HepG2 (cell line): ENCODE data around the gene DNAJC1. TPM values are rescaled to one million over a fixed set of nuclear protein-coding genes. Genes with fewer than 3 reads are reported as not detected.

Experiments
- ATAC-seq: fragments of 200-7000 bp; cut with Tn5 transposase; 3 replicates; pipeline ENCODE4 v1.9.1; 2020; ENCODE audit warnings: mild to moderate bottlenecking, moderate library complexity
- BruUV-seq: library from RNA; stranded (reverse); fragments of 400-500 nt; replicated peaks from 2 replicates; lab custom pipeline; 2021; lab: Mats Ljungman, UMichigan
- CTCF ChIA-PET: fragments of 300-600 bp; formaldehyde crosslinking; extraction: SDS; loops from one replicate; lab custom pipeline; 2021; ENCODE audit warnings: low total read pairs, inconsistent platforms, low intra/inter-chr PET ratio; lab: Yijun Ruan, JAX
- POLR2A ChIA-PET: fragments of 350-600 bp; sonication (Branson Sonifier 250); formaldehyde crosslinking; loops from one replicate; lab custom pipeline; 2020; ENCODE audit warnings: antibody characterized with exemption, inconsistent platforms; lab: Yijun Ruan, JAX
- DNase-seq: peaks from one replicate; pipeline ENCODE4 v3.0.0-alpha.2; 2015; ENCODE audit warnings: low spot score
- FAIRE-seq: peaks from 3 replicates; lab custom pipeline; 2011; peaks lifted over from hg19 to GRCh38; lab: Jason Lieb, UNC
- H2AFZ ChIP-seq: one replicate; pipeline ENCODE4 v1.6.1; 2011; ENCODE audit warnings: low read length, inconsistent platforms
- H3K27ac ChIP-seq: fragments of 300-600 bp; 3 replicates; pipeline ENCODE4 v1.8.0; 2011; ENCODE audit warnings: mixed run types, mild to moderate bottlenecking, mixed read lengths, low read length, inconsistent platforms; ENCODE audit not compliant: insufficient read depth; ENCODE audit errors: extremely low read length
- H3K27me3 ChIP-seq, 2 experiments: fragments of 200-600 bp in 1 of 2; 2 replicates in 1 of 2; 3 replicates in 1 of 2; pipeline versions ENCODE4 v1.6.0 to v1.8.0; 2011; ENCODE audit warnings: low read length in 2 of 2, mild to moderate bottlenecking in 2 of 2, moderate library complexity in 2 of 2, inconsistent platforms in 1 of 2; ENCODE audit not compliant: insufficient read depth in 2 of 2, control insufficient read depth in 1 of 2
- H3K36me3 ChIP-seq, 2 experiments: fragments of 200-600 bp in 1 of 2; replicated peaks in 1 of 2; 2 replicates in 1 of 2; 3 replicates in 1 of 2; pipeline versions ENCODE4 v1.5.1 to v1.8.0; 2011; ENCODE audit warnings: low read length in 2 of 2, inconsistent platforms in 1 of 2; ENCODE audit not compliant: insufficient read depth in 2 of 2, control insufficient read depth in 1 of 2
- H3K4me1 ChIP-seq: 2 replicates; pipeline ENCODE4 v1.5.1; 2012; ENCODE audit warnings: low read length, inconsistent platforms; ENCODE audit not compliant: insufficient read depth
- H3K4me2 ChIP-seq: 2 replicates; pipeline ENCODE4 v1.6.0; 2011; ENCODE audit warnings: low read depth, low read length, inconsistent platforms
- H3K4me3 ChIP-seq, 3 experiments: fragments of 200-600 bp in 1 of 3; sonication (generic), shearing (Covaris generic) in 1 of 3; replicated peaks in 1 of 3; 2 replicates each; pipeline ENCODE4 v1.5.1; 2011 to 2016; ENCODE audit warnings: low read length in 3 of 3, inconsistent platforms in 2 of 3, low read depth in 2 of 3, mild to moderate bottlenecking in 2 of 3, control low read depth in 1 of 3, mixed read lengths in 1 of 3; ENCODE audit not compliant: insufficient read depth in 1 of 3
- H3K79me2 ChIP-seq: one replicate; pipeline ENCODE4 v1.6.1; 2011; ENCODE audit warnings: low read length, inconsistent platforms; ENCODE audit not compliant: insufficient read depth
- H3K9ac ChIP-seq: 2 replicates; pipeline ENCODE4 v1.6.0; 2011; ENCODE audit warnings: mild to moderate bottlenecking, low read depth, low read length, inconsistent platforms; ENCODE audit not compliant: insufficient read depth
- H3K9me3 ChIP-seq: 2 replicates; pipeline ENCODE4 v1.5.1; 2012; ENCODE audit warnings: mild to moderate bottlenecking, low read length
- H4K20me1 ChIP-seq: 2 replicates; pipeline ENCODE4 v1.6.0; 2011; ENCODE audit warnings: inconsistent platforms, mild to moderate bottlenecking, low read length, moderate library complexity; ENCODE audit not compliant: insufficient read depth
- ARNT2 ChIP-seq: sonication (generic); formaldehyde crosslinking; IDR thresholded peaks from 2 replicates; pipeline ENCODE4 v1.8.0; 2022; ENCODE audit warnings: mild to moderate bottlenecking, low read depth, missing genetic modification reagents, moderate library complexity
- ESRRA ChIP-seq: sonication (generic); formaldehyde crosslinking; IDR thresholded peaks from 2 replicates; pipeline ENCODE4 v1.5.1; 2020; ENCODE audit warnings: mild to moderate bottlenecking, low read depth, missing genetic modification reagents
- GABPA ChIP-seq, 2 experiments: IDR thresholded peaks; 2 replicates each; pipeline ENCODE4 v1.6.1; 2011 to 2016; ENCODE audit warnings: low read depth in 2 of 2, low read length in 1 of 2, missing biosample characterization in 1 of 2, missing genetic modification characterization in 1 of 2
- IKZF5 ChIP-seq: IDR thresholded peaks from 2 replicates; pipeline ENCODE4 v1.6.1; 2018; ENCODE audit warnings: missing genetic modification reagents, mild to moderate bottlenecking, missing compliant biosample characterization
- MIER3 ChIP-seq: IDR thresholded peaks from 2 replicates; pipeline ENCODE4 v1.6.1; 2016; ENCODE audit warnings: missing compliant biosample characterization, borderline replicate concordance
- NFKB2 ChIP-seq: sonication (generic); formaldehyde crosslinking; IDR thresholded peaks from 2 replicates; pipeline ENCODE4 v1.4.0; 2020; ENCODE audit warnings: missing genetic modification reagents, borderline replicate concordance
- PBX3 ChIP-seq: sonication (generic); formaldehyde crosslinking; IDR thresholded peaks from 2 replicates; pipeline ENCODE4 v1.8.1; 2023; ENCODE audit warnings: missing genetic modification reagents, inconsistent platforms, borderline replicate concordance
- ZBTB10 ChIP-seq: sonication (generic); formaldehyde crosslinking; IDR thresholded peaks from 2 replicates; pipeline ENCODE4 v1.4.0; 2020; ENCODE audit warnings: missing genetic modification reagents, borderline replicate concordance
- ZFYVE20 ChIP-seq: sonication (generic); formaldehyde crosslinking; IDR thresholded peaks from 2 replicates; pipeline ENCODE4 v1.8.0; 2023; ENCODE audit warnings: low read depth, mild to moderate bottlenecking, moderate library complexity, missing genetic modification reagents, borderline replicate concordance
- ZNF253 ChIP-seq: sonication (generic); formaldehyde crosslinking; IDR thresholded peaks from 2 replicates; pipeline ENCODE4 v1.8.0; 2022; ENCODE audit warnings: mild to moderate bottlenecking, missing genetic modification reagents, borderline replicate concordance
- ZNF431 ChIP-seq: sonication (generic); formaldehyde crosslinking; IDR thresholded peaks from 2 replicates; pipeline ENCODE4 v1.9.0; 2022; ENCODE audit warnings: missing genetic modification reagents, low read depth, mild to moderate bottlenecking, borderline replicate concordance
- ZNF776 ChIP-seq: sonication (generic); formaldehyde crosslinking; IDR thresholded peaks from 2 replicates; pipeline ENCODE4 v1.4.0; 2020; ENCODE audit warnings: mild to moderate bottlenecking, missing genetic modification reagents
- ZNF777 ChIP-seq: sonication (generic); formaldehyde crosslinking; IDR thresholded peaks from 2 replicates; pipeline ENCODE4 v1.4.0; 2020; ENCODE audit warnings: missing genetic modification reagents
- ZNF816 ChIP-seq: sonication (generic); formaldehyde crosslinking; IDR thresholded peaks from 2 replicates; pipeline ENCODE4 v1.8.0; 2022; ENCODE audit warnings: missing genetic modification reagents, mild to moderate bottlenecking, borderline replicate concordance
- WGBS: methylation state at CpG from one replicate; pipeline ENCODE4 v1.1.6; 2017; ENCODE audit warnings: low lambda C conversion rate; 5-methylcytosine and 5-hydroxymethylcytosine counted together
- in situ Hi-C: cut with HindIII; loops from 2 replicates; pipeline ENCODE4 v1.10.0; 2017; ENCODE audit warnings: low pct_unique_long_range_greater_than_20kb; ENCODE audit not compliant: extremely low pct_ligation_motif_present
- intact Hi-C: fragments of 100-400 bp; cut with micrococcal nuclease; formaldehyde crosslinking; loops from one replicate; pipeline ENCODE4 v1.10.0; 2022; ENCODE audit not compliant: unreplicated experiment
- polyA plus RNA-seq, 8 experiments: library from polyadenylated mRNA; depleted of rRNA in 3 of 8; stranded (reverse) in 7 of 8; unstranded in 1 of 8; fragments of >200 nt; fragmentation: Illumina TruSeq in 4 of 8; extraction: Trizol in 4 of 8; gene quantifications; 2 replicates each; pipeline versions ENCODE4 v1.2.1 to v1.2.3, GENCODE V29; 2011 to 2016; ENCODE audit warnings: low read depth in 4 of 8, missing spikeins in 1 of 8, mixed read lengths in 1 of 8; ENCODE audit not compliant: insufficient read depth in 1 of 8
- total RNA-seq, 5 experiments: library from RNA; depleted of rRNA; stranded (reverse); fragments of >200 nt; fragmentation: Illumina TruSeq; extraction: Trizol; gene quantifications; 2 replicates each; pipeline ENCODE4 v1.2.3, GENCODE V29; 2016; ENCODE audit warnings: low read depth in 1 of 5

DNAJC1 gene
- total and polyA plus RNA-seq, 2 of the 13 experiments (the other 11 are each of a cell fraction or from before 2014, with no cell fraction given): 9.9 to 16.6 TPM

GRCh38 chr10:21813946-21814345 is 189.6 kb downstream of the DNAJC1 start:
- ChIA-PET CTCF (no interaction called here), POLR2A (no interaction called here)
- BruUV-seq: no TSS peak
- Histone ChIP-seq H3K27ac (no peak overlapping the region), H3K36me3 (no peaks in the 10 kb centered on the region), H3K79me2 (no peaks in the 10 kb centered on the region), H3K9ac (no peak overlapping the region), H3K27me3 (no peaks in the 10 kb centered on the region), H3K4me2 (no peak overlapping the region), H3K4me1 (peaks cover 10% of the 10 kb centered on the region), H3K9me3 (no peaks in the 10 kb centered on the region), H4K20me1 (no peaks in the 10 kb centered on the region), H2AFZ (no peak overlapping the region), H3K4me3 (no peak overlapping the region)
- FAIRE-seq: no peak
- ATAC-seq: no peak
- in situ Hi-C loops (no loop called here), intact Hi-C loops (no loop called here)
- DNase-seq: no peak
- 68% methylated on average over 2 of the region's 2 CpGs for WGBS
- TF ChIP-seq MIER3 (no peak), ARNT2 (CRISPR knock-in tag) (no peak)

GRCh38 chr10:21811245-21811585 is 192.3 kb downstream of the DNAJC1 start:
- Histone ChIP-seq H4K20me1 (no peaks in the 10 kb centered on the region), H3K27me3 (no peaks in the 10 kb centered on the region), H3K9ac (no peak overlapping the region), H3K79me2 (no peaks in the 10 kb centered on the region), H3K4me1 (no peaks in the 10 kb centered on the region), H3K4me2 (no peak overlapping the region), H3K27ac (no peak overlapping the region), H3K4me3 (no peak overlapping the region), H3K9me3 (no peaks in the 10 kb centered on the region), H3K36me3 (no peaks in the 10 kb centered on the region), H2AFZ (no peak overlapping the region)
- in situ Hi-C loops: no loop called here
- POLR2A ChIA-PET: no interaction called here
- WGBS: 79% methylated on average over 2 of the region's 2 CpGs
- no peak for ATAC-seq
- no TSS peak for BruUV-seq
- no peak for FAIRE-seq
- CTCF ChIA-PET: interaction anchor here (0.7 kb wide), 1 partner anchor 316 kb away, joined by 3 read pairs; no protein-coding TSS in a partner anchor
- no peak for DNase-seq
- intact Hi-C loops: no loop called here
- no peak for TF ChIP-seq ZBTB10 (CRISPR knock-in tag)
- TF ChIP-seq GABPA (IDR thresholded peaks at IDR 0.05; ENCODE audit: low read depth, low read length): no peak
- no peak for TF ChIP-seq GABPA (CRISPR knock-in tag; IDR thresholded peaks at IDR 0.05; ENCODE audit: low read depth)
- no peak for TF ChIP-seq ZFYVE20 (CRISPR knock-in tag)
- no peak for TF ChIP-seq ZNF431 (CRISPR knock-in tag)
- TF ChIP-seq ESRRA (CRISPR knock-in tag): no peak
- no peak for TF ChIP-seq PBX3
- TF ChIP-seq NFKB2 (CRISPR knock-in tag): no peak
- no peak for TF ChIP-seq ZNF253
- no peak for TF ChIP-seq ZNF776 (CRISPR knock-in tag)
- no peak for TF ChIP-seq IKZF5 (CRISPR knock-in tag)
- TF ChIP-seq ZNF816: no peak
- no peak for TF ChIP-seq ZNF777
